PFSK-1 (cell line): ENCODE results near the gene SCAMP3.

Experiments
- FOXP2 ChIP-seq: optimal IDR thresholded peaks from 2 replicates; pipeline ENCODE3; 2011; ENCODE audit warnings: borderline replicate concordance, control low read depth, inconsistent platforms; ENCODE audit not compliant: insufficient read depth; ENCODE audit errors: extremely low read length, extremely low read depth
- POLR2AphosphoS5 ChIP-seq: IDR thresholded peaks from 2 replicates; pipeline ENCODE4 v1.6.1; 2012; ENCODE audit warnings: low read depth, mild to moderate bottlenecking, control low read depth, low read length, moderate library complexity
- SIN3A ChIP-seq: IDR thresholded peaks from 2 replicates; pipeline ENCODE4 v1.6.1; 2012; ENCODE audit warnings: mild to moderate bottlenecking, low read length, moderate library complexity, borderline replicate concordance; ENCODE audit not compliant: insufficient read depth
- TAF1 ChIP-seq: IDR thresholded peaks from 2 replicates; pipeline ENCODE4 v1.6.1; 2012; ENCODE audit warnings: low read length, control low read depth, borderline replicate concordance; ENCODE audit not compliant: insufficient read depth
- TF ChIP-seq, protein P1 (sequence below), 2 experiments: IDR thresholded peaks; 2 replicates each; pipeline versions ENCODE4 v1.6.1 to v1.8.0; 2011 to 2012; ENCODE audit warnings: low read depth in 2 of 2, low read length in 2 of 2, control low read depth in 1 of 2, inconsistent platforms in 1 of 2, mild to moderate bottlenecking in 1 of 2, moderate library complexity in 1 of 2; ENCODE audit not compliant: insufficient read depth in 1 of 2

The SCAMP3 gene

DNA sequence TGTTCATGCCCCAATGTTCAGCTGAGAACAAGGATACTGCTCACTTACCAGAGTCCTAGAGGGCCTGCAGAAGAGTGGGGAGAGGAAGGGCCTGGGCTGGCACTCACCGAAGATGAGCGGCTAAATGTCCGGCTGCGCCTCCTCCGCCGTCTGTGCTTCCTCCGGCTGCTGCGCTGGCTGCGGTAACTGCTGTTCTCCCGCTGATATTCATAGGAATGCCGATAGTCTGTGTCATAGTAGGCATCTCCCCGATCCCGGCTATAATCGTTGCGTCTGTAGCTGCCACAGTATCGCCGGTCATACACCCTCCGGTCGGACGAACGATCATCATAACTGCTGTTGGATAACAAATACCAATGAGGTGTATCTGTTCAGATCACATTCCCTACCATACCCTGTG, 7.2 kb upstream of the SCAMP3 start:
- TF ChIP-seq POLR2AphosphoS5: no peak
- TF ChIP-seq FOXP2: no peak
- no peak for TF ChIP-seq TAF1
- TF ChIP-seq, protein P1, sequence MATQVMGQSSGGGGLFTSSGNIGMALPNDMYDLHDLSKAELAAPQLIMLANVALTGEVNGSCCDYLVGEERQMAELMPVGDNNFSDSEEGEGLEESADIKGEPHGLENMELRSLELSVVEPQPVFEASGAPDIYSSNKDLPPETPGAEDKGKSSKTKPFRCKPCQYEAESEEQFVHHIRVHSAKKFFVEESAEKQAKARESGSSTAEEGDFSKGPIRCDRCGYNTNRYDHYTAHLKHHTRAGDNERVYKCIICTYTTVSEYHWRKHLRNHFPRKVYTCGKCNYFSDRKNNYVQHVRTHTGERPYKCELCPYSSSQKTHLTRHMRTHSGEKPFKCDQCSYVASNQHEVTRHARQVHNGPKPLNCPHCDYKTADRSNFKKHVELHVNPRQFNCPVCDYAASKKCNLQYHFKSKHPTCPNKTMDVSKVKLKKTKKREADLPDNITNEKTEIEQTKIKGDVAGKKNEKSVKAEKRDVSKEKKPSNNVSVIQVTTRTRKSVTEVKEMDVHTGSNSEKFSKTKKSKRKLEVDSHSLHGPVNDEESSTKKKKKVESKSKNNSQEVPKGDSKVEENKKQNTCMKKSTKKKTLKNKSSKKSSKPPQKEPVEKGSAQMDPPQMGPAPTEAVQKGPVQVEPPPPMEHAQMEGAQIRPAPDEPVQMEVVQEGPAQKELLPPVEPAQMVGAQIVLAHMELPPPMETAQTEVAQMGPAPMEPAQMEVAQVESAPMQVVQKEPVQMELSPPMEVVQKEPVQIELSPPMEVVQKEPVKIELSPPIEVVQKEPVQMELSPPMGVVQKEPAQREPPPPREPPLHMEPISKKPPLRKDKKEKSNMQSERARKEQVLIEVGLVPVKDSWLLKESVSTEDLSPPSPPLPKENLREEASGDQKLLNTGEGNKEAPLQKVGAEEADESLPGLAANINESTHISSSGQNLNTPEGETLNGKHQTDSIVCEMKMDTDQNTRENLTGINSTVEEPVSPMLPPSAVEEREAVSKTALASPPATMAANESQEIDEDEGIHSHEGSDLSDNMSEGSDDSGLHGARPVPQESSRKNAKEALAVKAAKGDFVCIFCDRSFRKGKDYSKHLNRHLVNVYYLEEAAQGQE (IDR thresholded peaks at IDR 0.05; ENCODE audit: insufficient read depth in 1 of 2, low read depth in 2 of 2, low read length in 2 of 2): no peak

DNA sequence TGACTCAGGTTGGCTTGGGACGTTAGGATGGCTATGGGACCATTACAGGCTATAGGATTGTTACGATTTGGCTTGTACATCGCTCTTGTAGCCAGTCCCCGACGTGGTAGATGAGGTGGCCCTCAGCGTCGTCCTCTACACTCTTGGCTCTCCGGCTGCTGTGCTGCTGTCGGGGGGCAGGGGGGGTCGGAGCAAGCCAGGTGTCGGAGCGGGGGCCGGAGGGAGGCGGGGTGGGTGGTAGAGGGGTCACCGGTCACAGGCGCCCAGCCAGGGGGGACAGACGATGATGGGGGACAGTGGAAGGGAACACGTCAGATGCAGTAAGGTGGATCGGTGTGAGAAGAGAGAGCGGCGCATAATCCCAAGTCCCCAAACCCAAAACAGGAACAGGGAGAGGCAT, 6.5 kb upstream of the SCAMP3 start:
- TF ChIP-seq FOXP2: no peak
- no peak for TF ChIP-seq SIN3A
- no peak for TF ChIP-seq TAF1
- no peak for TF ChIP-seq POLR2AphosphoS5
- TF ChIP-seq, protein P1 (IDR thresholded peaks at IDR 0.05; ENCODE audit: insufficient read depth in 1 of 2, low read depth in 2 of 2, low read length in 2 of 2): no peak

DNA sequence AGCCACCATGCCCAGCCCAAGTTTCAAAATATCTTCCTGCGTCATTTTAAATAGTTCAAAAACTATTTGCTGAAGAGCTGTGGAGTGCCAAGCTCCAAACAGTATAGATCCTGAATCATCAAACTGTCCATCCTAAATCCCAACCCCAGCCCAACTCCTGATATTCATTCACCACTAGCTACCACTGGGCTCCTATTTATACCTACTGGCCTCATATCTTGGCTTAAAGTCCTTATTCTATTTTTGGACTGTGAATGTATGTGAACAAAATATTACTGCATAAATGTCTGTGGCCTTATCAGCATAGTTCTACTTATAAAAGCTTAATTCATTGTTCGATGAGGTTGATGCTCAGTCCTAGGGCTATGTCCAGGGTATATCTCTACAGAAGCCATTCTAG, 5.2 kb upstream of the SCAMP3 start:
- TF ChIP-seq FOXP2 (no peak), TAF1 (no peak), SIN3A (no peak), POLR2AphosphoS5 (no peak)
- TF ChIP-seq, protein P1 (IDR thresholded peaks at IDR 0.05; ENCODE audit: insufficient read depth in 1 of 2, low read depth in 2 of 2, low read length in 2 of 2): no peak

DNA sequence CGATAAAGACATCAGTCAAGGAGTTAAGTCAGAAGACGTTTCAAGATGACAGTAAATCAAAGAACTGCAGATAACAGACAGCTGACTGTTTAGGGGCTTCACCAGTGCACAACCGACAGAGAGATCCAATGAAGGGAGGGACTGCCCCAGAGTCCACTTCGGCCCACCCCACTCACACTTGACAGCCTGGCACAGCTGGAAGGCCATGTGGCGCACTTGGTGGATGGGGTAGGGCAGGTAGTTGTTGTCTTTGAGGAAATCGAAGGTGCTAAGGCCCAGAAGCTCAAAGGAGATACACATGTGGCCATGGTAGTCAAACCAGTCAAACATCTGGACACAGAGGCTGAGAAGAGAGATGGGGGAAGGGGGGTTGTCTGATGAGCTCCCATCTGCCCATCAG, 4.4 kb upstream of the SCAMP3 start:
- TF ChIP-seq SIN3A (no peak), POLR2AphosphoS5 (no peak; the same call in 1 of the 2 replicates), FOXP2 (no peak), TAF1 (no peak)
- TF ChIP-seq, protein P1 (IDR thresholded peaks at IDR 0.05; ENCODE audit: insufficient read depth in 1 of 2, low read depth in 2 of 2, low read length in 2 of 2): no peak

DNA sequence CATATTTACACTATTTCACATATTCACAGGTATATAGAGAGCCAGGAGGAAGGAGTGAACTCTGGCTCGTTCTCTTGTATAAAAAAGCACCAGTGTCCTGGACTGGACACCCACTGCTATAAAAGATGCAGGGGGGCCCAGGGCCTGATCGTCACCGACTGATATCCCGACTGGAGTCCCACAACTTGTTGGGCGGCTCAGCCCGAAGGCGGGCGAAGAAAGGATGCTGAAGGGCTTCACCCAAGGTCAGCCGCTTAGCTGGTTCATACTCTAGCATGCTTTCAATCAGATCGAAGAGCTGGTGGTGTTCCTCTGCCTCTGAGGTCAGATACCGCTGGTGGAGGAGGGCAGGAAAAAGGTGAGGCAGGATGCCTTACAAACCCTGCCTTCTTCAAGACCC, 907 bp upstream of the SCAMP3 start:
- no peak for TF ChIP-seq FOXP2
- no peak; the same call in 1 of the 2 replicates for TF ChIP-seq POLR2AphosphoS5
- no peak for TF ChIP-seq SIN3A
- TF ChIP-seq TAF1: no peak
- TF ChIP-seq, protein P1 (IDR thresholded peaks at IDR 0.05; ENCODE audit: insufficient read depth in 1 of 2, low read depth in 2 of 2, low read length in 2 of 2): no peak
